RWPE2 (cell line): Measurements from ENCODE around the gene CRHR1.

Experiments
- ATAC-seq: fragments of 200-7000 bp; cut with Tn5 transposase; 3 replicates; pipeline ENCODE4 v1.9.1; 2021; ENCODE audit warnings: low read depth
- DNase-seq: peaks from one replicate; pipeline ENCODE4 v3.0.0-alpha.2; 2020; ENCODE audit warnings: low spot score
- H3K27ac ChIP-seq: fragments of 450-650 bp; 2 replicates; pipeline ENCODE4 v1.5.1; 2017; ENCODE audit warnings: mild to moderate bottlenecking; ENCODE audit not compliant: poor library complexity, severe bottlenecking
- H3K27me3 ChIP-seq: fragments of 250-450 bp; sonication (Bioruptor Pico); 2 replicates; pipeline ENCODE4 v1.5.1; 2021; ENCODE audit warnings: mild to moderate bottlenecking, moderate library complexity; ENCODE audit not compliant: insufficient read depth, poor library complexity, severe bottlenecking
- H3K36me3 ChIP-seq: fragments of 250-450 bp; sonication (Bioruptor Pico); 2 replicates; pipeline ENCODE4 v1.5.1; 2020; ENCODE audit warnings: low read depth, mild to moderate bottlenecking, moderate library complexity
- H3K4me1 ChIP-seq: fragments of 250-450 bp; sonication (Bioruptor Pico); 2 replicates; pipeline ENCODE4 v1.5.1; 2021; ENCODE audit warnings: mild to moderate bottlenecking, moderate library complexity; ENCODE audit not compliant: insufficient read depth, poor library complexity, severe bottlenecking
- H3K4me3 ChIP-seq: fragments of 250-450 bp; sonication (Bioruptor Pico); 2 replicates; pipeline ENCODE4 v1.5.1; 2021; ENCODE audit warnings: mild to moderate bottlenecking, moderate library complexity; ENCODE audit not compliant: severe bottlenecking
- H3K9me3 ChIP-seq: fragments of 250-450 bp; sonication (Bioruptor Pico); 2 replicates; pipeline ENCODE4 v1.5.1; 2021; ENCODE audit warnings: mild to moderate bottlenecking, moderate library complexity; ENCODE audit not compliant: severe bottlenecking
- TF ChIP-seq, protein P1 (sequence below): fragments of 450-650 bp; IDR thresholded peaks from one replicate; pipeline ENCODE4 v1.5.1; 2017; ENCODE audit warnings: mild to moderate bottlenecking, moderate library complexity; ENCODE audit not compliant: poor library complexity, severe bottlenecking

Gene CRHR1

GRCh38 chr17:45848868-45849535 lies 64.9 kb downstream of the CRHR1 start:
- H3K4me1 ChIP-seq = no peaks in the 10 kb centered on the region
- TF ChIP-seq, protein P1, sequence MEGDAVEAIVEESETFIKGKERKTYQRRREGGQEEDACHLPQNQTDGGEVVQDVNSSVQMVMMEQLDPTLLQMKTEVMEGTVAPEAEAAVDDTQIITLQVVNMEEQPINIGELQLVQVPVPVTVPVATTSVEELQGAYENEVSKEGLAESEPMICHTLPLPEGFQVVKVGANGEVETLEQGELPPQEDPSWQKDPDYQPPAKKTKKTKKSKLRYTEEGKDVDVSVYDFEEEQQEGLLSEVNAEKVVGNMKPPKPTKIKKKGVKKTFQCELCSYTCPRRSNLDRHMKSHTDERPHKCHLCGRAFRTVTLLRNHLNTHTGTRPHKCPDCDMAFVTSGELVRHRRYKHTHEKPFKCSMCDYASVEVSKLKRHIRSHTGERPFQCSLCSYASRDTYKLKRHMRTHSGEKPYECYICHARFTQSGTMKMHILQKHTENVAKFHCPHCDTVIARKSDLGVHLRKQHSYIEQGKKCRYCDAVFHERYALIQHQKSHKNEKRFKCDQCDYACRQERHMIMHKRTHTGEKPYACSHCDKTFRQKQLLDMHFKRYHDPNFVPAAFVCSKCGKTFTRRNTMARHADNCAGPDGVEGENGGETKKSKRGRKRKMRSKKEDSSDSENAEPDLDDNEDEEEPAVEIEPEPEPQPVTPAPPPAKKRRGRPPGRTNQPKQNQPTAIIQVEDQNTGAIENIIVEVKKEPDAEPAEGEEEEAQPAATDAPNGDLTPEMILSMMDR = no peak
- DNase-seq (peak; percentile 46), ATAC-seq (no peak)
- no peak overlapping the region for H3K27ac ChIP-seq
- H3K36me3 ChIP-seq = no peaks in the 10 kb centered on the region
- H3K9me3 ChIP-seq = no peaks in the 10 kb centered on the region
- no peaks in the 10 kb centered on the region for H3K27me3 ChIP-seq
- H3K4me3 ChIP-seq = no peak overlapping the region

GRCh38 chr17:45849536-45849990 lies 65.4 kb downstream of the CRHR1 start:
- Histone ChIP-seq H3K27ac (no peak overlapping the region), H3K27me3 (no peaks in the 10 kb centered on the region), H3K36me3 (no peaks in the 10 kb centered on the region), H3K9me3 (no peaks in the 10 kb centered on the region), H3K4me3 (no peak overlapping the region), H3K4me1 (no peaks in the 10 kb centered on the region)
- DNase-seq (peak; percentile 27), ATAC-seq (no peak)
- TF ChIP-seq, protein P1 = no peak

DNA sequence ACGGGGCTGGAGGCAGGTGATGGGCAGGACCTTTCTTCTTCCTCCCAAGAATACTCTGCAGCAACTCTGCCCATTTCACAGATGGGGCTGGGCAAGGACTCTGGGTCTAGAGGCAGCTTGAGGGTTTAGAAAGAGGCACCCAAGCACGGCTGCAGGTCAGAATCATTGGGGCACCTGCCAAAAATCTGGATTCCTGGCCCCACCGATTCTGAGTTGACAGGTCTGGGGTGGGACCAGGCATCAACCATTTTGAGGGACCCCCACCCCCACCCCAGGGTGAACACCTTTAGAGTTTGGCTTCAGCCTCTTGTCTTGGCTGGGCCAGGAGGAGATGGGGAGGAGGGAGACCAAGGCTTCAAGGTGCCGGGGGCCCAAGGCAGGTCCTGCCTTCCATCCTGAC lies 65.9 kb downstream of the CRHR1 start:
- H3K9me3 ChIP-seq = no peaks in the 10 kb centered on the region
- no peak overlapping the region for H3K4me3 ChIP-seq
- ATAC-seq = no peak
- no peaks in the 10 kb centered on the region for H3K4me1 ChIP-seq
- TF ChIP-seq, protein P1 = no peak
- no peak overlapping the region for H3K27ac ChIP-seq
- no peaks in the 10 kb centered on the region for H3K36me3 ChIP-seq
- peak; percentile 45 for DNase-seq
- no peaks in the 10 kb centered on the region for H3K27me3 ChIP-seq

GRCh38 chr17:45850468-45850867 lies 66.3 kb downstream of the CRHR1 start:
- no peak overlapping the region for H3K4me3 ChIP-seq
- TF ChIP-seq, protein P1 = no peak
- ATAC-seq (no peak), DNase-seq (no peak)
- no peaks in the 10 kb centered on the region for H3K27me3 ChIP-seq
- no peaks in the 10 kb centered on the region for H3K4me1 ChIP-seq
- no peak overlapping the region for H3K27ac ChIP-seq
- H3K9me3 ChIP-seq = no peaks in the 10 kb centered on the region
- H3K36me3 ChIP-seq = no peaks in the 10 kb centered on the region

DNA sequence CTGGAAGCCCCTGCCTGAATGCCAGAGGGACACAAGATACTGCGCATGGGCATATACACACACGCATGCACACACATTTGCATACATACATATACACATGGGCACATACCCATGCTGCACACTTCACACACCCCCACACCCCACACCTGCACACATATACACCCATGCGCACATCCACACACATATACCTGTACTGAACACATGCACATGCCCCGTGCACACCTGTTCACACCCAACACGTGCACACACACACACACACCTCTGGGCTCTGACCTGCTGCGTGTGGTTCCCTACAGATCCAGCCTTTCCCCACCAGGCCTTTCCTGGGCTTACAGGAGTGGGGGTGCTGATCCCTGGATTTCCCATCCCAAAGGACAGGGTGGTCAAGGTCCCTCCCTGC lies 66.9 kb downstream of the CRHR1 start:
- Histone ChIP-seq H3K9me3 (no peaks in the 10 kb centered on the region), H3K36me3 (no peaks in the 10 kb centered on the region), H3K27me3 (no peaks in the 10 kb centered on the region), H3K4me3 (no peak overlapping the region), H3K27ac (no peak overlapping the region), H3K4me1 (no peaks in the 10 kb centered on the region)
- DNase-seq (peak; percentile 29), ATAC-seq (no peak)
- TF ChIP-seq, protein P1 = no peak
